HepG2 (cell line): ENCODE measurements around the gene TMEM87B. TPM values are rescaled to one million over a fixed set of nuclear protein-coding genes. Genes with fewer than 3 reads are reported as not detected.
A peak's percentile ranks its signal among the peaks of the same experiment; 100 is the strongest.

Experiments
- ARID2 ChIP-seq: sonication (generic); formaldehyde crosslinking; IDR thresholded peaks from 2 replicates; pipeline ENCODE4 v1.8.1; 2022; ENCODE audit warnings: mild to moderate bottlenecking, missing genetic modification reagents, borderline replicate concordance
- ARID3A ChIP-seq: IDR thresholded peaks from 2 replicates; pipeline ENCODE4 v1.6.1; 2012; ENCODE audit warnings: low read depth, low read length, improper control_type of control experiment
- CEBPG ChIP-seq: IDR thresholded peaks from 2 replicates; pipeline ENCODE4 v1.6.1; 2016
- CENPX ChIP-seq: sonication (generic); formaldehyde crosslinking; IDR thresholded peaks from 2 replicates; pipeline ENCODE4 v1.9.0; 2021; ENCODE audit warnings: mild to moderate bottlenecking, missing genetic modification reagents, moderate library complexity
- IKZF5 ChIP-seq: IDR thresholded peaks from 2 replicates; pipeline ENCODE4 v1.6.1; 2018; ENCODE audit warnings: missing genetic modification reagents, mild to moderate bottlenecking, missing compliant biosample characterization
- KDM1A ChIP-seq: IDR thresholded peaks from 2 replicates; pipeline ENCODE4 v1.6.1; 2016; ENCODE audit warnings: missing compliant biosample characterization
- KLF13 ChIP-seq: sonication (generic); formaldehyde crosslinking; IDR thresholded peaks from 2 replicates; pipeline ENCODE4 v1.4.0; 2020; ENCODE audit warnings: mild to moderate bottlenecking, missing genetic modification reagents
- MLXIP ChIP-seq: sonication (generic); formaldehyde crosslinking; IDR thresholded peaks from 2 replicates; pipeline ENCODE4 v1.9.0; 2021; ENCODE audit warnings: missing genetic modification reagents, borderline replicate concordance
- RAD51 ChIP-seq: fragments of 450-650 bp; IDR thresholded peaks from 2 replicates; pipeline ENCODE4 v1.6.1; 2016; ENCODE audit warnings: borderline replicate concordance
- RFXAP ChIP-seq: sonication (generic); formaldehyde crosslinking; IDR thresholded peaks from 2 replicates; pipeline ENCODE4 v1.4.0; 2020; ENCODE audit warnings: missing genetic modification reagents, borderline replicate concordance
- SOX5 ChIP-seq: IDR thresholded peaks from 2 replicates; pipeline ENCODE4 v1.6.1; 2016; ENCODE audit warnings: borderline replicate concordance
- TGIF2 ChIP-seq: IDR thresholded peaks from 2 replicates; pipeline ENCODE4 v1.6.1; 2016; ENCODE audit warnings: control low read depth, missing compliant biosample characterization
- ZFAT ChIP-seq: sonication (generic); formaldehyde crosslinking; conservative IDR thresholded peaks from 2 replicates; pipeline ENCODE4 v1.8.1; 2023; ENCODE audit warnings: missing genetic modification reagents, inconsistent platforms
- ZNF496 ChIP-seq: sonication (generic); formaldehyde crosslinking; IDR thresholded peaks from 2 replicates; pipeline ENCODE4 v1.8.1; 2023; ENCODE audit warnings: mild to moderate bottlenecking, moderate library complexity, missing genetic modification reagents; ENCODE audit not compliant: insufficient replicate concordance
- ZNF724P ChIP-seq: sonication (generic); formaldehyde crosslinking; IDR thresholded peaks from 2 replicates; pipeline ENCODE4 v1.8.0; 2022; ENCODE audit warnings: missing genetic modification reagents, borderline replicate concordance
- ZNF776 ChIP-seq: sonication (generic); formaldehyde crosslinking; IDR thresholded peaks from 2 replicates; pipeline ENCODE4 v1.4.0; 2020; ENCODE audit warnings: mild to moderate bottlenecking, missing genetic modification reagents
- polyA plus RNA-seq, 8 experiments: library from polyadenylated mRNA; depleted of rRNA in 3 of 8; stranded (reverse) in 7 of 8; unstranded in 1 of 8; fragments of >200 nt; fragmentation: Illumina TruSeq in 4 of 8; extraction: Trizol in 4 of 8; gene quantifications; 2 replicates each; pipeline versions ENCODE4 v1.2.1 to v1.2.3, GENCODE V29; 2011 to 2016; ENCODE audit warnings: low read depth in 4 of 8, missing spikeins in 1 of 8, mixed read lengths in 1 of 8; ENCODE audit not compliant: insufficient read depth in 1 of 8
- total RNA-seq, 5 experiments: library from RNA; depleted of rRNA; stranded (reverse); fragments of >200 nt; fragmentation: Illumina TruSeq; extraction: Trizol; gene quantifications; 2 replicates each; pipeline ENCODE4 v1.2.3, GENCODE V29; 2016; ENCODE audit warnings: low read depth in 1 of 5
- TF ChIP-seq, protein P1 (sequence below): sonication (generic); formaldehyde crosslinking; IDR thresholded peaks from 2 replicates; pipeline ENCODE4 v1.4.0; 2020; ENCODE audit warnings: mild to moderate bottlenecking, missing genetic modification reagents
- TF ChIP-seq, protein P2 (sequence below): IDR thresholded peaks from 2 replicates; pipeline ENCODE4 v1.6.1; 2016; ENCODE audit warnings: missing biosample characterization, missing genetic modification reagents, low read depth

The TMEM87B gene
- total and polyA plus RNA-seq, 2 of the 13 experiments (the other 11 are each of a cell fraction or from before 2014, with no cell fraction given), result 15.1 to 16.2 TPM

- TF ChIP-seq, protein P1, sequence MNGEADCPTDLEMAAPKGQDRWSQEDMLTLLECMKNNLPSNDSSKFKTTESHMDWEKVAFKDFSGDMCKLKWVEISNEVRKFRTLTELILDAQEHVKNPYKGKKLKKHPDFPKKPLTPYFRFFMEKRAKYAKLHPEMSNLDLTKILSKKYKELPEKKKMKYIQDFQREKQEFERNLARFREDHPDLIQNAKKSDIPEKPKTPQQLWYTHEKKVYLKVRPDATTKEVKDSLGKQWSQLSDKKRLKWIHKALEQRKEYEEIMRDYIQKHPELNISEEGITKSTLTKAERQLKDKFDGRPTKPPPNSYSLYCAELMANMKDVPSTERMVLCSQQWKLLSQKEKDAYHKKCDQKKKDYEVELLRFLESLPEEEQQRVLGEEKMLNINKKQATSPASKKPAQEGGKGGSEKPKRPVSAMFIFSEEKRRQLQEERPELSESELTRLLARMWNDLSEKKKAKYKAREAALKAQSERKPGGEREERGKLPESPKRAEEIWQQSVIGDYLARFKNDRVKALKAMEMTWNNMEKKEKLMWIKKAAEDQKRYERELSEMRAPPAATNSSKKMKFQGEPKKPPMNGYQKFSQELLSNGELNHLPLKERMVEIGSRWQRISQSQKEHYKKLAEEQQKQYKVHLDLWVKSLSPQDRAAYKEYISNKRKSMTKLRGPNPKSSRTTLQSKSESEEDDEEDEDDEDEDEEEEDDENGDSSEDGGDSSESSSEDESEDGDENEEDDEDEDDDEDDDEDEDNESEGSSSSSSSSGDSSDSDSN, result peak; percentile 45; the same call in 1 of the 2 replicates
- TF ChIP-seq ZFAT (CRISPR knock-in tag) (no peak), ZNF776 (CRISPR knock-in tag) (no peak; the same call in 1 of the 2 replicates), ARID3A (no peak), KDM1A (CRISPR knock-in tag) (no peak), KLF13 (no peak), ZNF724P (CRISPR knock-in tag) (peak; percentile 54; the same call in 1 of the 2 replicates), IKZF5 (CRISPR knock-in tag) (no peak), TGIF2 (CRISPR knock-in tag) (peak; percentile 75), ZNF496 (CRISPR knock-in tag) (no peak), MLXIP (no peak), SOX5 (CRISPR knock-in tag) (0 out of 2 replicates have a peak, but pooled peaks have one; percentile 15), CEBPG (CRISPR knock-in tag) (no peak), RAD51 (no peak), RFXAP (no peak), ARID2 (no peak), CENPX (no peak)
- TF ChIP-seq, protein P2, sequence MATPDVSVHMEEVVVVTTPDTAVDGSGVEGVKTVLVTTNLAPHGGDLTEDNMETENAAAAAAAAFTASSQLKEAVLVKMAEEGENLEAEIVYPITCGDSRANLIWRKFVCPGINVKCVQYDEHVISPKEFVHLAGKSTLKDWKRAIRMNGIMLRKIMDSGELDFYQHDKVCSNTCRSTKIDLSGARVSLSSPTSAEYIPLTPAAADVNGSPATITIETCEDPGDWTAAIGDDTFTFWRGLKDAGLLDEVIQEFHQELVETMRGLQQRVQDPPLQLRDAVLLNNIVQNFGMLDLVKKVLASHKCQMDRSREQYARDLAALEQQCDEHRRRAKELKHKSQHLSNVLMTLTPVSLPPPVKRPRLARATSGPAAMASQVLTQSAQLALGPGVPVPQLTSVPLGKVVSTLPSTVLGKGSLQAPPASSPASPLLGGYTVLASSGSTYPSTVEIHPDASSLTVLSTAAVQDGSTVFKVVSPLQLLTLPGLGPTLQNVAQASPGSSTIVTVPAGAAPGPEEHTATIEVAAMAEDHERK (CRISPR knock-in tag), result no peak
Measured at GRCh38 chr2:112053917-112054846, 887 bp upstream of the TMEM87B start (continued).
